H9 (cell line): Measurements from ENCODE around the gene DDX24. TPM values are rescaled to one million over a fixed set of nuclear protein-coding genes. Genes with fewer than 3 reads are reported as not detected.

Experiments used
- DNase-seq: peaks from one replicate; pipeline ENCODE4 v3.0.0-alpha.2; 2017
- H2AFZ ChIP-seq: one replicate; pipeline ENCODE4 v1.6.1; 2013; ENCODE audit warnings: mild to moderate bottlenecking, low read length, control low read depth, moderate library complexity
- H2AK5ac ChIP-seq: 2 replicates; pipeline ENCODE4 v1.6.1; 2013; ENCODE audit warnings: low read length, control low read depth, mixed read lengths; ENCODE audit not compliant: insufficient read length
- H2BK120ac ChIP-seq: one replicate; pipeline ENCODE4 v1.6.1; 2013; ENCODE audit warnings: low read depth, mild to moderate bottlenecking, low read length, control low read depth, inconsistent platforms; ENCODE audit not compliant: poor library complexity, severe bottlenecking
- H2BK12ac ChIP-seq: 2 replicates; pipeline ENCODE4 v1.6.1; 2013; ENCODE audit warnings: low read length, control low read depth, mixed read lengths, low read depth; ENCODE audit not compliant: insufficient read length
- H2BK15ac ChIP-seq: 2 replicates; pipeline ENCODE4 v1.6.1; 2013; ENCODE audit warnings: low read depth, low read length, control low read depth
- H2BK20ac ChIP-seq: one replicate; pipeline ENCODE4 v1.6.1; 2013; ENCODE audit warnings: low read depth, mild to moderate bottlenecking, low read length, control low read depth, inconsistent platforms; ENCODE audit not compliant: poor library complexity, severe bottlenecking
- H2BK5ac ChIP-seq: 2 replicates; pipeline ENCODE4 v1.6.1; 2013; ENCODE audit warnings: low read length, control low read depth, mixed read lengths; ENCODE audit not compliant: insufficient read length
- H3K14ac ChIP-seq: 2 replicates; pipeline ENCODE4 v1.6.1; 2013; ENCODE audit warnings: low read length, control low read depth; ENCODE audit not compliant: insufficient read depth
- H3K18ac ChIP-seq: 2 replicates; pipeline ENCODE4 v1.6.1; 2013; ENCODE audit warnings: low read depth, mild to moderate bottlenecking, mixed read lengths, low read length, control low read depth; ENCODE audit not compliant: insufficient read length
- H3K23ac ChIP-seq: 2 replicates; pipeline ENCODE4 v1.6.1; 2013; ENCODE audit warnings: low read length, control low read depth, mixed read lengths, low read depth; ENCODE audit not compliant: insufficient read length
- H3K23me2 ChIP-seq: 2 replicates; pipeline ENCODE4 v1.6.1; 2013; ENCODE audit warnings: low read depth, mild to moderate bottlenecking, mixed read lengths, low read length, control low read depth; ENCODE audit not compliant: insufficient read length, poor library complexity, severe bottlenecking
- H3K27ac ChIP-seq: 2 replicates; pipeline ENCODE4 v1.5.1; 2013; ENCODE audit warnings: low read length, control low read depth, mixed read lengths, low read depth; ENCODE audit not compliant: insufficient read length
- H3K27me3 ChIP-seq: 2 replicates; pipeline ENCODE4 v1.6.1; 2013; ENCODE audit warnings: low read length, control low read depth, inconsistent platforms; ENCODE audit not compliant: insufficient read depth
- H3K4ac ChIP-seq: 2 replicates; pipeline ENCODE4 v1.6.1; 2013; ENCODE audit warnings: low read depth, mild to moderate bottlenecking, control low read depth, inconsistent platforms, low read length, moderate library complexity
- H3K4me1 ChIP-seq: 2 replicates; pipeline ENCODE4 v1.6.1; 2013; ENCODE audit warnings: low read length, control low read depth, inconsistent platforms; ENCODE audit not compliant: insufficient read depth
- H3K4me2 ChIP-seq: 2 replicates; pipeline ENCODE4 v1.6.1; 2013; ENCODE audit warnings: low read length, control low read depth, mixed read lengths; ENCODE audit not compliant: insufficient read length, insufficient read depth
- H3K56ac ChIP-seq: 2 replicates; pipeline ENCODE4 v1.6.1; 2013; ENCODE audit warnings: low read depth, mild to moderate bottlenecking, mixed read lengths, low read length, control low read depth; ENCODE audit not compliant: insufficient read length
- H3K79me1 ChIP-seq: 2 replicates; pipeline ENCODE4 v1.6.1; 2013; ENCODE audit warnings: low read depth, mild to moderate bottlenecking, moderate library complexity, low read length, control low read depth, inconsistent platforms; ENCODE audit not compliant: insufficient read depth, poor library complexity, severe bottlenecking
- H3K79me2 ChIP-seq: 2 replicates; pipeline ENCODE4 v1.6.1; 2013; ENCODE audit warnings: low read length, control low read depth, inconsistent platforms; ENCODE audit not compliant: insufficient read depth
- H3K9ac ChIP-seq: 2 replicates; pipeline ENCODE4 v1.6.1; 2013; ENCODE audit warnings: low read length, control low read depth, mixed read lengths; ENCODE audit not compliant: insufficient read length; ENCODE audit errors: extremely low read depth
- H3K9me3 ChIP-seq: one replicate; pipeline ENCODE4 v1.6.1; 2013; ENCODE audit warnings: low read depth, low read length, inconsistent platforms; ENCODE audit not compliant: control insufficient read depth
- H3T11ph ChIP-seq: one replicate; pipeline ENCODE4 v1.6.1; 2013; ENCODE audit warnings: mild to moderate bottlenecking, low read length, control low read depth, inconsistent platforms
- H4K20me1 ChIP-seq: one replicate; pipeline ENCODE4 v1.6.1; 2013; ENCODE audit not compliant: control insufficient read depth, insufficient read length, insufficient read depth
- H4K5ac ChIP-seq: 2 replicates; pipeline ENCODE4 v1.6.1; 2013; ENCODE audit warnings: low read depth, mild to moderate bottlenecking, mixed read lengths, low read length, control low read depth; ENCODE audit not compliant: insufficient read length
- H4K8ac ChIP-seq: replicated peaks from 2 replicates; pipeline ENCODE4 v1.6.1; 2013; ENCODE audit warnings: low read length, control low read depth, mixed read lengths, low read depth; ENCODE audit not compliant: insufficient read length
- H4K91ac ChIP-seq: 2 replicates; pipeline ENCODE4 v1.6.1; 2013; ENCODE audit warnings: low read depth, mild to moderate bottlenecking, moderate library complexity, mixed read lengths, low read length, control low read depth; ENCODE audit not compliant: insufficient read length
- H3K27ac Mint-ChIP-seq, 3 experiments: 2 replicates in 2 of 3; 3 replicates in 1 of 3; pipeline ENCODE4 v1.8.0; 2020 to 2021; ENCODE audit warnings: mixed read lengths in 3 of 3, mild to moderate bottlenecking in 1 of 3, moderate library complexity in 1 of 3
- H3K27me3 Mint-ChIP-seq: 2 replicates; pipeline ENCODE4 v1.8.0; 2021; ENCODE audit warnings: low read depth, mild to moderate bottlenecking, moderate library complexity, mixed read lengths
- H3K36me3 Mint-ChIP-seq, 3 experiments: 2 replicates in 2 of 3; 3 replicates in 1 of 3; pipeline ENCODE4 v1.8.0; 2020 to 2021; ENCODE audit warnings: low read depth in 3 of 3, mixed read lengths in 3 of 3; ENCODE audit not compliant: insufficient read depth in 1 of 3
- H3K4me1 Mint-ChIP-seq, 2 experiments: 2 replicates each; pipeline ENCODE4 v1.8.0; 2020; ENCODE audit warnings: mixed read lengths in 2 of 2
- H3K4me3 Mint-ChIP-seq, 2 experiments: 2 replicates in 1 of 2; 3 replicates in 1 of 2; pipeline ENCODE4 v1.8.0; 2020 to 2021; ENCODE audit warnings: mild to moderate bottlenecking in 2 of 2, mixed read lengths in 2 of 2, moderate library complexity in 1 of 2
- H3K9me3 Mint-ChIP-seq, 2 experiments: 2 replicates in 1 of 2; 3 replicates in 1 of 2; pipeline ENCODE4 v1.8.0; 2020; ENCODE audit warnings: mild to moderate bottlenecking in 2 of 2, mixed read lengths in 2 of 2, moderate library complexity in 1 of 2
- WGBS: extraction: QIAGEN DNeasy Blood & Tissue Kit; methylation state at CpG from one replicate; pipeline ENCODE4 v1.1.7; 2013; ENCODE audit warnings: missing lambda C conversion rate, low lambda C conversion rate, mixed read lengths; ENCODE audit not compliant: insufficient read length; ENCODE audit errors: extremely low coverage; 5-methylcytosine and 5-hydroxymethylcytosine counted together
- total RNA-seq: library from RNA; stranded (reverse); gene quantifications from 2 replicates; pipeline ENCODE4 v1.2.1, GENCODE V29; 2021
- TF ChIP-seq, protein P1 (sequence below): fragments of 200-600 bp; sonication (generic); conservative IDR thresholded peaks from 3 replicates; pipeline ENCODE4 v1.8.0; 2021; ENCODE audit warnings: antibody characterized with exemption, mild to moderate bottlenecking

Gene DDX24
- total RNA-seq, 1 experiment from 2014 or later, result 172 TPM

DNA sequence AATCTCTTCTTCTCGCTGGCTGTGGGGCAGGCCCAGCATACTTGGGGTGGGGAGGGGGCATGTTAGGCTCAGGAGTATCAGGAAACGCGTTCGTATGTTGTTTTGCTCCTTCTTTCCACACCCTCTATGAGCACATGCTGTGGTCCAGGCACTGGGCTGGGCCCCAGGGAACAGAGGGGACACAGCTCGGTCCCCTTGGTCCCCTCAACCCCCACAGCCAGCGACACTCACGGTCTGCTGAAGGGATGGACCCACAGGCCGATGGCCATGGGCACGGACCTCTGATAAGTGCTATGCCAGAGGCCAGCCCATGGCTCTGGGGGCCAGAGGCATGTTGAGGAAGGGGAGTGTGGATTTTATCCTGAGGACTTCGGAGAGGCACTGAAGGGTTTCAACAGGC, 35.7 kb upstream of the DDX24 start:
- no CpG with 5 or more reads among the region's 10 CpGs for WGBS
- Histone ChIP-seq H4K8ac (no peak overlapping the region), H3K4me1 (no peaks in the 10 kb centered on the region), H3K14ac (no peak overlapping the region), H3K4ac (no peak overlapping the region), H3K23me2 (no peaks in the 10 kb centered on the region), H4K91ac (no peak overlapping the region), H2AFZ (no peak overlapping the region), H2BK20ac (no peak overlapping the region), H2BK15ac (no peak overlapping the region), H3K9ac (no peak overlapping the region), H4K20me1 (no peaks in the 10 kb centered on the region), H4K5ac (no peak overlapping the region), H2BK120ac (no peak overlapping the region), H3K27ac (no peak overlapping the region), H2BK12ac (no peak overlapping the region), H3K18ac (peak overlapping the region; percentile 19), H3K79me1 (no peaks in the 10 kb centered on the region), H2BK5ac (no peak overlapping the region), H3K79me2 (no peaks in the 10 kb centered on the region), H2AK5ac (no peak overlapping the region), H3K56ac (no peak overlapping the region), H3K27me3 (no peaks in the 10 kb centered on the region), H3K9me3 (no peaks in the 10 kb centered on the region), H3T11ph (no peak overlapping the region), H3K23ac (no peak overlapping the region), H3K4me2 (no peak overlapping the region)
- Mint-ChIP-seq H3K4me1 (peaks cover 0 to 3% of the 10 kb centered on the region in 2 experiments; a peak in 1 of 4 replicates), H3K4me3 (no peak overlapping the region), H3K27me3 (peaks cover 30% of the 10 kb centered on the region), H3K36me3 (no peaks in the 10 kb centered on the region; a peak in 1 of 7 replicates), H3K27ac (no peak overlapping the region), H3K9me3 (peaks cover 6 to 11% of the 10 kb centered on the region in 2 experiments; a peak in 2 of 5 replicates)
- no peak for DNase-seq
- TF ChIP-seq, protein P1, sequence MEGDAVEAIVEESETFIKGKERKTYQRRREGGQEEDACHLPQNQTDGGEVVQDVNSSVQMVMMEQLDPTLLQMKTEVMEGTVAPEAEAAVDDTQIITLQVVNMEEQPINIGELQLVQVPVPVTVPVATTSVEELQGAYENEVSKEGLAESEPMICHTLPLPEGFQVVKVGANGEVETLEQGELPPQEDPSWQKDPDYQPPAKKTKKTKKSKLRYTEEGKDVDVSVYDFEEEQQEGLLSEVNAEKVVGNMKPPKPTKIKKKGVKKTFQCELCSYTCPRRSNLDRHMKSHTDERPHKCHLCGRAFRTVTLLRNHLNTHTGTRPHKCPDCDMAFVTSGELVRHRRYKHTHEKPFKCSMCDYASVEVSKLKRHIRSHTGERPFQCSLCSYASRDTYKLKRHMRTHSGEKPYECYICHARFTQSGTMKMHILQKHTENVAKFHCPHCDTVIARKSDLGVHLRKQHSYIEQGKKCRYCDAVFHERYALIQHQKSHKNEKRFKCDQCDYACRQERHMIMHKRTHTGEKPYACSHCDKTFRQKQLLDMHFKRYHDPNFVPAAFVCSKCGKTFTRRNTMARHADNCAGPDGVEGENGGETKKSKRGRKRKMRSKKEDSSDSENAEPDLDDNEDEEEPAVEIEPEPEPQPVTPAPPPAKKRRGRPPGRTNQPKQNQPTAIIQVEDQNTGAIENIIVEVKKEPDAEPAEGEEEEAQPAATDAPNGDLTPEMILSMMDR, result no peak
